Activated naive CD4-positive, alpha-beta T cell treated with anti-CD3 and anti-CD28 coated beads, Interleukin-2, amount 10 ng/mL, durations not matched to agents 7 days and 5 days (primary cell): Measurements from ENCODE around the gene PTK6.
A peak's percentile ranks its signal among the peaks of the same experiment; 100 is the strongest.
"Not testable (repeated sequence)": the region's sequence is repeated elsewhere in the genome, so short reads cannot be mapped to it uniquely, and the experiment has no call there.

Experiments
- CTCF ChIA-PET: fragments of 350-600 bp; sonication (Branson Sonifier 250); formaldehyde crosslinking; loops from one replicate; lab custom pipeline; 2021; ENCODE audit warnings: antibody characterized with exemption; lab: Charles Lee
- DNase-seq: peaks from one replicate; pipeline ENCODE4 v3.0.0-alpha.2; 2020
- H3K27ac Mint-ChIP-seq: one replicate; pipeline ENCODE4 v1.8.0; 2021; ENCODE audit warnings: mild to moderate bottlenecking, moderate library complexity, mixed read lengths
- H3K27me3 Mint-ChIP-seq: one replicate; pipeline ENCODE4 v1.8.0; 2021; ENCODE audit warnings: mild to moderate bottlenecking, mixed read lengths
- H3K36me3 Mint-ChIP-seq: one replicate; pipeline ENCODE4 v1.8.0; 2021; ENCODE audit warnings: mixed read lengths
- H3K4me1 Mint-ChIP-seq: one replicate; pipeline ENCODE4 v1.8.0; 2021; ENCODE audit warnings: mixed read lengths
- H3K4me3 Mint-ChIP-seq: one replicate; pipeline ENCODE4 v1.8.0; 2021; ENCODE audit warnings: mild to moderate bottlenecking, moderate library complexity, mixed read lengths
- H3K9me3 Mint-ChIP-seq: one replicate; pipeline ENCODE4 v1.8.0; 2021; ENCODE audit warnings: mixed read lengths

The PTK6 gene

DNA sequence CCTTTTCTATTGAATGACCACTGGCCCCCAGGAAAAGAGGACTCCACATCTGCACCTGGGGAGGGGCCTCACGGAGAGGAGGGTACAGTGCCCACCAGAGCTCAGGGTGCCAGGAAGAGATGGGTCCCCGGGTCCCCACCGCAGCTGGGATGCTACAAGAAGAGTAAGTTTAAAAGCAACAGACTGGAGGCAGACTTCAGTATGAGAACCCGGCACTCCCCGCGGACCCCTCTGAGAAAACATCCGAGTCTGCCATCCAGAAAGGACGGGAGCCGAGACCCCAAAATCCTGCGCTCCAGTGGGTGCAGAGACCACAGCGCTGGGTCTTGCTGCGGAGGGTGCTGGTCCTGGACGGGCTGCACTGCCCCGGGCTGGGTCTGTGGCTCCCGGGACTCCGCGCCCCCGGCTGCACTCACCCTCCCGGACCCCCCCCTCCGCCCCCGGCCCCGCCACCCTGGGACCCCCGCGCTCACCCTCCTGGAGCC, 36.5 kb upstream of the PTK6 start:
- CTCF ChIA-PET = interaction anchor here (1.3 to 1.5 kb wide), 4 partner anchors 15 to 465 kb away, joined by 3 to 4 read pairs (median 3); no protein-coding TSS in a partner anchor
- Mint-ChIP-seq H3K4me3 (peak overlapping the region; percentile 76), H3K27me3 (peaks cover 65% of the 10 kb centered on the region), H3K36me3 (no peaks in the 10 kb centered on the region), H3K4me1 (peaks cover 10% of the 10 kb centered on the region), H3K9me3 (no peaks in the 10 kb centered on the region), H3K27ac (peak overlapping the region; percentile 52)
- no peak for DNase-seq

DNA sequence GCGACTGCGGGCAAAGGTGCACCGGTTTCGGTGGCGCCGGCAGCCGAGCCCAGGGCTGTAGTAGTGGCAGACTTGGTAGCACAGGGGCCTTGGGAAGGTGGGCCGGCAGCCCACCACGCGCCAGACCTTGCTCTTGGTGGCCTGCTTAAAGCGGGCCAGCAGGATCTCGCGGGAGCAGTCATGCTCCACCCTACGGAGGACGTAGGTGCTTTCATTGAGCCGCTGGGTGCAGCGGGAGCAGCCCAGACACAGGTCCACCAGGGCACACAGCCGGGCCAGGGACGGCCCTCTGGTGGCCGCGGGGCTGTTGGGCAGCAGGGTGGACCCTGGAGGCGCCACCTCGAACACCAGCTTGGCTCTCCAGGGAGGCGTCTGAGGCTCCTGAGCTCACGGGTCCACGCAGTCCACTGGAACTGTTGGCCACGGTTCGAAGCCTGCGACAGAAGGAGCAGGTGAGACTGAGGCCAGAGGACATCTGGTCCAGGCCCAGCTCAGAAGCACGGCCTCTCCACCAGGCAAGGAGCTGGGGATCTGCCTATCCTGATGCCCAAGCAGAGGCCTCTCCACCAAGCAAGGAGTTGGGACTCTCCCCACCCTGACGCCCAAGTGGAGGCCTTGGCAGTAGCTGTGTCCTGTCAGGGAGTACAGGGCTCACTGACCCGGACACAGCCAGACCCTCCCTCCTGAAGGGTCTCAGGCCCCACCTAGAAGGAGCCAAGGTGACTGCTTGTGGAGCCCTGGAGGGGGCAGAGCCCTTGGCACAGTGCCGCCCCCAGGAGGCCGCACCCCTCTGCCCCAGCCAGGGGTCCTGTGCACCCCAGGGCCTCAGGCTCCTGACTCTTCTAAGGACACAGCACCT, 35.8 kb upstream of the PTK6 start:
- H3K36me3 Mint-ChIP-seq = no peaks in the 10 kb centered on the region

DNA sequence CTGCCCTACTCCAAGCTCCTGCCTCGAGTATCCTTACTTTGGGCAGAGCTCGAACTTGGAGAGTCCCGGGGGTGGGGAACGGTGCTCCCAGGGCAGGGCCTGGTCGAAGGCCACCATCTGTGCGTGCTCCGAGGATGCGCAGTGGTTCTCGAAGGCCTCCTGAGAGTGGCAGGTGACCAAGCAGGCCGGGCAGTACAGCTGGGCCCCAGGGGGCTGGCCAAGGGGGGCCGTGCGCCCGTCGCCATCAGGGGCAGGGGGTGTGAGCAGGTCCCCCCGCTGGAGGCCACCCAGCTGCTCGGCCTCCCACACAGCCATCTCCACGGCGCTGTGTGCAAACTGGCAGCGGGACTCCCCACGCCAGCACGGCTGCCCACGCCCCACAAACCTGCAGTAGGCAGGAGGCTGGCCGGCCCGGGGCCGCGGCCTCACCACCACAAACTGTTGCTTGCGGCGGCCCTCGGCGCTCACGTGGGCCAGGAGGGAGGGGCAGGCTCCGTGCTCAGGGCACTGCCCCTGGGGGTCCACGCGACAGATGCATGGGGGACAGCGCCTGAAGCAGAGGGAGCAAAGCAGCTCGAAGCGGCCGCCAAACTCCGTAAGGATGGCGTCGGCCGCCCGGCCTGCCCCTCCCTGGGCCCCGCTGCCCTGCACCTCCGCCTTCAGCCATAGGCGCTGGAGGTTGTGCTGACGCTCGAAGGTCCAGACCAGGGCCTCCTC, 35.1 kb upstream of the PTK6 start:
- no peaks in the 10 kb centered on the region for H3K36me3 Mint-ChIP-seq
- CTCF ChIA-PET = interaction anchor here (1.4 to 1.5 kb wide), 2 partner anchors 14 to 467 kb away, joined by 3 to 4 read pairs; no protein-coding TSS in a partner anchor
- no peak overlapping the region for H3K27ac Mint-ChIP-seq
- H3K4me3 Mint-ChIP-seq = no peak overlapping the region
- peaks cover 65% of the 10 kb centered on the region for H3K27me3 Mint-ChIP-seq
- H3K4me1 Mint-ChIP-seq = peaks cover 24% of the 10 kb centered on the region
- no peaks in the 10 kb centered on the region for H3K9me3 Mint-ChIP-seq
- DNase-seq = no peak

More for the DNA sequence above, 35.8 kb upstream of the PTK6 start:
- H3K4me3 Mint-ChIP-seq = peak overlapping the region; percentile 76
- peaks cover 65% of the 10 kb centered on the region for H3K27me3 Mint-ChIP-seq
- peak; percentile 21 for DNase-seq
- H3K9me3 Mint-ChIP-seq = no peaks in the 10 kb centered on the region
- H3K27ac Mint-ChIP-seq = no peak overlapping the region
- H3K4me1 Mint-ChIP-seq = peaks cover 16% of the 10 kb centered on the region
- CTCF ChIA-PET = interaction anchor here (1.3 to 1.5 kb wide), 3 partner anchors 15 to 466 kb away, joined by 3 to 4 read pairs (median 3); no protein-coding TSS in a partner anchor

DNA sequence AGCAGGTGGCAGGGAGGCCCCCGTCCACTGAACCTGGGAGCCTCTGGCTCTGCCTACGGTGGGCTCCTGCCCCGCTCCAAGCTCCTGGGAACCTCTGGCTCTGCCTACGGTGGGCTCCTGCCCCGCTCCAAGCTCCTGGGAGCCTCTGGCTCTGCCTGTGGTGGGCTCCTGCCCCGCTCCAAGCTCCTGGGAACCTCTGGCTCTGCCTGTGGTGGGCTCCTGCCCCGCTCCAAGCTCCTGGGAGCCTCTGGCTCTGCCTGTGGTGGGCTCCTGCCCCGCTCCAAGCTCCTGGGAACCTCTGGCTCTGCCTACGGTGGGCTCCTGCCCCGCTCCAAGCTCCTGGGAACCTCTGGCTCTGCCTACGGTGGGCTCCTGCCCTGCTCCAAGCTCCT, 33.9 kb upstream of the PTK6 start:
- H3K36me3 Mint-ChIP-seq, H3K9me3 Mint-ChIP-seq, CTCF ChIA-PET, H3K4me3 Mint-ChIP-seq, DNase-seq, H3K27ac Mint-ChIP-seq: not testable (repeated sequence)
- Mint-ChIP-seq H3K4me1 (peaks cover 29% of the 10 kb centered on the region), H3K27me3 (peaks cover 54% of the 10 kb centered on the region)

DNA sequence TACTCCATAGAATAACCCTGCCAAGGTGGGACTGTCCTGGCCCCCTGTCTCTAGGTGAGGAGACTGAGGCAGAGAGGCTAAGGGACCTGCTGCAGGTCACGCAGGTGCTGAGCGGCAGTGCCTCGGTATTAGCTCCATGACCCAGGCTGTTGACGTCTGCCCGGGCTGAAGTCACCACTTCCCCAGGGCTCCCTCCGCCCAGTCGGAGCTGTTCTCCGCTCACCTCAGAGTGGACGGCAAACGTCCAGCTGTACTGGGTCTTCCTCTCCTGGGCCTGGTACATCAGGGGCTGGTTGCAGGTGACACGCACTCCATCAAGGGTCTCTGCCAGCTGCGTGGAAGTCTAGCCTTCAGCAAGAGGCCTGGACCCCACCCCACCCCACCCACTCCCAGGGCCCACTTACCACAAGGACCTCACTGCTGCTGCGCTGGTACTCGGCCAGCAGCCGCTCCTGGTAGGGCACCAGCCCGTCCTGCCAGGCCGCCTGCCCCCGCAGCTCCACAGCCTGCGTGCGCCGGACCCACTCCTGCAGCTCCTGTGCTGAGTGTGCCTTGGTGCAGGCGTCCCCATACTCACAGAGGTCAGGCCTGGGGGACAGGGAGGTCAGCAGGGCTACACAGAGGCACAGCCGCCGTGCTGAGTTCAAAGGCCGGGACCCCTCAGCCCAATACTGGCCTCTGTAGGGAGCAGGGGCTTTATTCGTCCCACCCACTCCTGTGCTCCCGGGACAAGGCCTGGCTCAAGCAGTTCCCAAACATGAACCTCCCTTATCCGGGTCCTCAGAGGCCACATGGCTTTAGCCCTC, 33.3 kb upstream of the PTK6 start:
- no peak overlapping the region for H3K4me3 Mint-ChIP-seq
- no peak for DNase-seq
- peaks cover 54% of the 10 kb centered on the region for H3K27me3 Mint-ChIP-seq
- CTCF ChIA-PET = no interaction called here
- peaks cover 1% of the 10 kb centered on the region for H3K36me3 Mint-ChIP-seq
- H3K9me3 Mint-ChIP-seq = no peaks in the 10 kb centered on the region
- peaks cover 29% of the 10 kb centered on the region for H3K4me1 Mint-ChIP-seq
- H3K27ac Mint-ChIP-seq = no peak overlapping the region

DNA sequence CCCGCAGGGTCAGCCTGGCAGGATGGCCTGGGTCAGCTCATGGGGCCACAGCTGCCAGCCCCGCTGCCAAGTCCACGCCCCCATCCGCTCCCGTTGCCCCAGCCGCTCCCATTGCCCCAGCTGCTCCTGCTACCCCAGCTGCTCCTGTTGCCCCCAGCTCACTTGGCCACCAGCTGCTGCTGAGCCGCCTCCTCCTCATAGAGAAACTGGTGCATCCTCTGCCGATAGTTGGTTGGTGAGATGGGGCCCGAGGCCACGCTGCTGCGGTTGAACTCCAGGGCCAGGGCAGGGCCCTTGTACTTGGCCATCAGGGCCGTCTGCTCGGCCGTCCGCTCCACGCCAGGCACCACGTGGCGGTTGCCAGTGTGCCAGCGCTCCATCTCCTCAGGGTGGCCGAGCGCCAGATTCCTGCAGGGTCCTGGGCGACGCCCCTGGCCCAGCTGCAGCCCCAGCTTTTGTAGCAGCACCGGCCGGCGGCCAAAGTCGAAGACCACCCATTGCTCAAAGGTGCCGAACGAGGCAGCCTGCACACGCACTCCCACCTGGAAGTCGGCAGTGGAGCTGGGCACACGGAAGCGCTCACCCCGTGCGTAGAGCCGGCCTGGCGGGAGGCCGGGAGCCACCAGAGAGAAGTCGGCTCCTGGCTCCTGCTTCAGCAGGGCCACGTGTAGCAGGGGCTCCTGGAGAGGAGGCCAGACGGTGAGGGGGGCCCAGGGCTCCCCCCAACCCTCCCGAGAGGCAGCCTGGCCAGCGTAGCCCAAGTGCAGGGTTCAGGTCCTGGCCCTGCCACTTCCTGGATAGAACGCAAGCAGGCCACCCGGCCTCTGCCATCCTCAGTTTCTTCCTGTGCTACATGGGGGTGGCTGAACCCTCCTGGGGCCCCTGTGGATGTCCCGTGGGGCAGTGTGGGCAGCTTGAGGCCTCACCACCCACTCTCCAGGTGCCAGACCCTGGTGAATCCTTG, 32.1 kb upstream of the PTK6 start:
- H3K27ac Mint-ChIP-seq = no peak overlapping the region
- H3K4me3 Mint-ChIP-seq = no peak overlapping the region
- H3K9me3 Mint-ChIP-seq = no peaks in the 10 kb centered on the region
- peaks cover 29% of the 10 kb centered on the region for H3K4me1 Mint-ChIP-seq
- CTCF ChIA-PET = no interaction called here
- H3K27me3 Mint-ChIP-seq = peaks cover 46% of the 10 kb centered on the region
- peak; percentile 38 for DNase-seq
- H3K36me3 Mint-ChIP-seq = peaks cover 1% of the 10 kb centered on the region

DNA sequence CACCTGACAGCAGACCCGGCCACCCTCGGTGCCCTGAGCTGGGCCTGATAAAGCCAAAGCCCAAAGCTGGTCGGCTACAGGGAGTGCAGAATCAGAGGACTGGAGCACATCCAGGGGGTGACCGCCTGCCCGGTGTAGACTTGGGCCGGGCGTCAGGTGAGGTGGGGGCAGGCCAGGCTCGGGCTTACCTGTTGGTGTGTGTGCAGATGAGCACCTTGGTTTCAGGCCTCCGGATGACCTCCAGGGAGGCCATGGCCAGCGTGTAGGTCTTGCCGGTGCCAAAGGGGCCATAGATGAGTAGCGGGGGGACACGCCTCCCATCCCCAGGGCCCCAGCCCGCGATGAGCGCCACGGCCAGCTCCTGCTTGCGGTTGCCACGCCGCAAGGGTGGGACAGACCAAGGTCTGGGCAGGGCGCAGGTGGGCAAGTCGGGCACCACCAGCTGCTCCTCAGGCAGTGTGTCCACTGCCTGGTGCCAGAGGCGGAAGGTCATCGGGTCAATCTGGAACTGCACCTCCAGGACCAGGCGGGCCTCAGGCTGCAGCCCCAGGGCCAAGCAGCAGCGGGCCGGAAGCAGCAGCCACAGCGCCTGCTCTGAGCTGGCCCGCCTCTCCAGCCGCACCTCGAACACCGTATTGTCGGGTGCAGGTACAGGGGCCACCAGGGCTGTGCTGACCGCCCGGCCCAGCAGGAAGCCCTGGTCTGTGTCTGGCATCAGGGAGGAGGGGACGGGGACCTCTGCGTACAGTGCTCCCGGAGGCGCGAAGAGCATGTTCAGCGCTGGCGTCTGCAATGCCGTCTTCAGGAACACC, 31.2 kb upstream of the PTK6 start:
- DNase-seq = peak; percentile 39
- CTCF ChIA-PET = no interaction called here
- H3K4me3 Mint-ChIP-seq = peak overlapping the region; percentile 61
- H3K36me3 Mint-ChIP-seq = peaks cover 1% of the 10 kb centered on the region
- peak overlapping the region; percentile 78 for H3K27ac Mint-ChIP-seq
- H3K4me1 Mint-ChIP-seq = peaks cover 27% of the 10 kb centered on the region
- peaks cover 42% of the 10 kb centered on the region for H3K27me3 Mint-ChIP-seq
- H3K9me3 Mint-ChIP-seq = no peaks in the 10 kb centered on the region

DNA sequence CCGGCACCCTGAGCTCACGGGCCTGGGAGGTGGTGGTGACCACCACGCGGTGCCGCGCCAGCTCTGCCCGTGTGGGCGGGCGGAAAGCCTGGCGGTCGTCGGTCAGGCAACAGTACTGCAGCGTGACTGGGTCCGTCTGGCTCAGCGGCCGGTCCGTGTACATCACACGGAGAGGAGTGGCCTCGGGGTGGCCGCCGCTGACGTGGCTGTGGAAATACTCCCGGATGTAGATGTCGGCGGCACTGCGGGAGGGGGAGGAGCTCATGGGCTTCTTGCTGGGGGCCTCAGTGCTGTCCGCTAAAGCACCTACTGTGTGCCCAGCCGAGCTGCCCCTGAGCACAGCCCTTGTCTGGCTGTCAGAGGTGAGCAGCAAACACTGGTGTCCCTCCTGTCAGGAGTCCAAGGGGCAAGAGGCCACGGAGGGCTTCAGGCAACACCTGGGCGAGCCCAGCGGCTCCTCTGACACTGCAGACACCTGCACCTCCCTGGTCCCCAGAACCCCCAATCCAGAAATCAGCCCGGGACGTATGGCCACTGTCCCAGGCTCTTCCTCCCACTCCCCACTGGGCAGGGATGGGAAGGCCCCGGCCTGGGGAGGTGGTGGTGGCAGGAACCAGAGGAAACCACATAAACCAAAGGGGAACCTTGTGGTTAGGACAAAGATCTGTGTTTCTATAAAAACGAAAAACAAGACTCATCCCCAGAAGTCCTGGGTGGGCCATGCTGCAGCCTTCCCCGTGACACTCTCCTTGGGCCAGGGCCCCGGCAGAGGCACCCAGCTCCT, 30.4 kb upstream of the PTK6 start:
- Mint-ChIP-seq H3K4me3 (peak overlapping the region; percentile 61), H3K4me1 (peaks cover 27% of the 10 kb centered on the region), H3K27ac (peak overlapping the region; percentile 78), H3K36me3 (peaks cover 1% of the 10 kb centered on the region), H3K27me3 (peaks cover 42% of the 10 kb centered on the region), H3K9me3 (no peaks in the 10 kb centered on the region)
- CTCF ChIA-PET = no interaction called here
- DNase-seq = peak; percentile 72

DNA sequence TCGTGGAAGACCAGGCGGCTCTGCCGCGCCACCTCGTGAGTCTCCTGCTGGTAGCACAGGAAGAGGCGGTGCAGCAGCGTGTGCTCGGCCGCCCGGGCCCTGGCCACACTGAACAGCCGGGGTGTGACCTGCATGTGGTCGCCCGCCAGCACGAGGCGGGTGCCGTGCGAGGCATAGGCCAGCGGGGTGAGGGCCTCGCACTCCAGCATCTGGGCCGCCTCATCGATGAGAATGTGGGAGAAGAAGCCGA, 29.9 kb upstream of the PTK6 start:
- H3K9me3 Mint-ChIP-seq = no peaks in the 10 kb centered on the region
- no peak overlapping the region for H3K27ac Mint-ChIP-seq
- no peak overlapping the region for H3K4me3 Mint-ChIP-seq
- no peak for DNase-seq
- H3K36me3 Mint-ChIP-seq = peaks cover 1% of the 10 kb centered on the region
- CTCF ChIA-PET = no interaction called here
- H3K27me3 Mint-ChIP-seq = peaks cover 42% of the 10 kb centered on the region
- H3K4me1 Mint-ChIP-seq = peaks cover 27% of the 10 kb centered on the region

DNA sequence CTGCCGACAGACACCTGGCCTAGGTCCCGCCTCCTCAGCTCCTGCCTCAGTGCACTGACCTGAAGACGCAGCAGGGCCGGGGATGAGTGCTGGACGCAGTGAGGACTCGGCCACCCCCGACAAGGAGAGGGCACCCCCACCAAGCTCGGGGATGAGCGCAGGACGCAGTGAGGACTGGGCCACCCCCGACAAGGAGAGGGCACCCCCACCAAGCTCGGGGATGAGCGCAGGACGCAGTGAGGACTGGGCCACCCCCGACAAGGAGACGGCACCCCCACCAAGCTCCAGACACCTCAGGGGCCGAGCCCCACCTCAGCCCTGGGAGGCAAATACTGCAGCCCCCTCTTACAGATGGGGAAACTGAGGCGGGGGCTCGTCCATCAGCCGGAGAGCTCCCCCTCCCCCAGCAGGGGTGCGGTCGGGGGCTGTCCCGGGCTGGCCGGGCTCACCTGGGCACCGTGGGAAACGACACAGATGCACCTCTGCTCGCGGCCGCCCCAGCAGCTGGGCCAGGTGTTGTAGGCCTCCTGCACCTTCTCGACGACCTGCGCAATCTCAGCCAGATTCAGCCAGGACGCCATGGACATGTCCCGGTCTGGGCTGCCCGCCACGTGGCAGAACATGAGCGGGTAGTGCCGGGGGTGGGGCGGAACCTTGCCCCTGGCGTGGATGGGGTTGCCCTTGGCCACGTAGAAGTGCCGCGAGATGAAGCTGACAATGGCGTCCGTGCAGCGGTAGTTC, 29.4 kb upstream of the PTK6 start:
- CTCF ChIA-PET = no interaction called here
- no peak for DNase-seq
- no peaks in the 10 kb centered on the region for H3K9me3 Mint-ChIP-seq
- H3K4me1 Mint-ChIP-seq = peaks cover 27% of the 10 kb centered on the region
- H3K27me3 Mint-ChIP-seq = peaks cover 42% of the 10 kb centered on the region
- peaks cover 1% of the 10 kb centered on the region for H3K36me3 Mint-ChIP-seq
- no peak overlapping the region for H3K4me3 Mint-ChIP-seq
- no peak overlapping the region for H3K27ac Mint-ChIP-seq

DNA sequence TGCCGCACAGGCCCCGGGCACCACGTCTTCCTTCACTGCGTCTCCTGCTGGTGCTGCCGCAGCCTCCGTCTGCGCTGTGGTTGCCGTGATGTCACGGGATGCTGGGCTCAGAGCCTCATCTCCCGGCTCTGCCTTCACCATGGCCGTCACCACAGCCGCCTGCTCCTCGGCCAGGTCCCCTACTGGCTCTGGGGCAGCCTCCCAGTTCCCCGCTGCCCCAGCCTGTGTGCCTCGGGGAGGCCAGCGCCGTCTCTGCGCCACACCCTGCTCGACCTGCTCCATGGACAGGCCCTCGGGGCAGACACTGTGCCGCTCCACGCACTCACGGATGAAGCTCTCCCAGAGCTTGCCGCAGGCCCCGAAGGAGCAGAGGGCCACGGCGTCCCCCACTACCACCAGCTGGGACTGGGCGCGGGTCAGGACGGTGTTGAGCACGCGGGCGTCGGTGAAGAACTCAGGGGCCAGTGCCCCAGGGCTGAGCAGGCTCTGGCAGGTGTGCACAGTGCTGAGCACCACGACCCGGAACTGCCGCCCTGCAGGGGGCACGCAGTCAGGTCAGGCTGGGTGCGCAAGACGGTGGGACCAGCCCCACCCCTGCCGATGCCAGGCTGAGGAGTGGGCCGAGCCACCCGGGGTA, 28.6 kb upstream of the PTK6 start:
- Mint-ChIP-seq H3K4me1 (peaks cover 27% of the 10 kb centered on the region), H3K36me3 (peaks cover 1% of the 10 kb centered on the region), H3K4me3 (no peak overlapping the region), H3K27ac (no peak overlapping the region), H3K9me3 (no peaks in the 10 kb centered on the region), H3K27me3 (peaks cover 44% of the 10 kb centered on the region)
- CTCF ChIA-PET = no interaction called here
- no peak for DNase-seq
